H1 (cell line): ENCODE data around the gene GPX7. TPM values are rescaled to one million over a fixed set of nuclear protein-coding genes. Genes with fewer than 3 reads are reported as not detected.

ENCODE experiments used
- CTCF ChIA-PET: fragments of 300-600 bp; sonication (Branson Sonifier 250); formaldehyde crosslinking; loops from one replicate; lab custom pipeline; 2021; ENCODE audit not compliant: partially characterized antibody; lab: Charles Lee
- POLR2A ChIA-PET: fragments of 300-600 bp; sonication (Branson Sonifier 250); formaldehyde crosslinking; loops from one replicate; lab custom pipeline; 2021; ENCODE audit warnings: inconsistent platforms; ENCODE audit not compliant: partially characterized antibody; lab: Charles Lee
- DNase-seq, 2 experiments: peaks; one replicate each; pipeline versions ENCODE4 v3.0.0 to v3.0.0-alpha.2; 2010 to 2022; ENCODE audit warnings: low spot score in 2 of 2, low read depth in 1 of 2, mixed read lengths in 1 of 2
- FAIRE-seq: peaks from 2 replicates; lab custom pipeline; 2011; peaks lifted over from hg19 to GRCh38; lab: Jason Lieb, UNC
- H2AFZ ChIP-seq: 2 replicates; pipeline ENCODE4 v1.8.1; 2012; ENCODE audit warnings: low read length, inconsistent platforms
- H2AK5ac ChIP-seq: 2 replicates; pipeline ENCODE4 v1.6.1; 2013; ENCODE audit warnings: low read depth, low read length
- H2BK120ac ChIP-seq: replicated peaks from 2 replicates; pipeline ENCODE3; 2013; ENCODE audit warnings: low read depth, low read length, inconsistent platforms
- H2BK12ac ChIP-seq: 2 replicates; pipeline ENCODE4 v1.6.1; 2013; ENCODE audit warnings: low read depth, low read length
- H2BK15ac ChIP-seq: 2 replicates; pipeline ENCODE4 v1.6.1; 2013; ENCODE audit warnings: low read length
- H2BK20ac ChIP-seq: 2 replicates; pipeline ENCODE4 v1.6.1; 2013; ENCODE audit warnings: low read length
- H2BK5ac ChIP-seq: 2 replicates; pipeline ENCODE4 v1.6.1; 2013; ENCODE audit warnings: low read depth, low read length
- H3K14ac ChIP-seq: 2 replicates; pipeline ENCODE4 v1.6.1; 2013; ENCODE audit warnings: inconsistent platforms; ENCODE audit not compliant: insufficient read length
- H3K18ac ChIP-seq: 2 replicates; pipeline ENCODE4 v1.6.1; 2013; ENCODE audit warnings: low read length; ENCODE audit errors: extremely low read depth
- H3K23ac ChIP-seq: 2 replicates; pipeline ENCODE4 v1.6.1; 2013; ENCODE audit warnings: inconsistent platforms; ENCODE audit not compliant: insufficient read length
- H3K23me2 ChIP-seq: 2 replicates; pipeline ENCODE4 v1.6.1; 2013; ENCODE audit warnings: low read depth, low read length
- H3K27ac ChIP-seq: 2 replicates; pipeline ENCODE4 v1.6.1; 2011; ENCODE audit warnings: low read depth, low read length, inconsistent platforms
- H3K27me3 ChIP-seq, 4 experiments: replicated peaks in 1 of 4; 1 replicate in 1 of 4; 2 replicates in 3 of 4; pipeline versions ENCODE4 v1.6.1 to v1.8.1; 2011 to 2013; ENCODE audit warnings: low read length in 3 of 4, mild to moderate bottlenecking in 3 of 4, inconsistent platforms in 2 of 4, mixed read lengths in 2 of 4, moderate library complexity in 1 of 4; ENCODE audit not compliant: control insufficient read depth in 3 of 4, insufficient read depth in 3 of 4; ENCODE audit errors: extremely low read depth in 1 of 4
- H3K36me3 ChIP-seq, 4 experiments: 2 replicates each; pipeline versions ENCODE4 v1.6.1 to v1.8.1; 2011 to 2013; ENCODE audit warnings: mild to moderate bottlenecking in 4 of 4, low read length in 3 of 4, moderate library complexity in 2 of 4, control low read depth in 1 of 4, inconsistent platforms in 1 of 4; ENCODE audit not compliant: insufficient read depth in 4 of 4, control insufficient read depth in 2 of 4
- H3K4ac ChIP-seq: replicated peaks from 2 replicates; pipeline ENCODE3; 2013; ENCODE audit warnings: low read length, low read depth, mixed read lengths, inconsistent platforms; ENCODE audit not compliant: insufficient read length
- H3K4me1 ChIP-seq, 4 experiments: replicated peaks in 1 of 4; 1 replicate in 1 of 4; 2 replicates in 3 of 4; pipeline versions ENCODE4 v1.6.1 to v1.8.1; 2011 to 2013; ENCODE audit warnings: low read length in 3 of 4, inconsistent platforms in 2 of 4, mixed read lengths in 1 of 4; ENCODE audit not compliant: insufficient read depth in 4 of 4, control insufficient read depth in 3 of 4
- H3K4me2 ChIP-seq, 2 experiments: 2 replicates each; pipeline versions ENCODE4 v1.6.1 to v1.8.1; 2011 to 2013; ENCODE audit warnings: low read depth in 2 of 2, low read length in 2 of 2, control low read depth in 1 of 2, inconsistent platforms in 1 of 2, mild to moderate bottlenecking in 1 of 2; ENCODE audit not compliant: insufficient read depth in 1 of 2
- H3K4me3 ChIP-seq, 4 experiments: fragments of 200-600, 300-600 bp in 1 of 4; sonication (generic), shearing (Covaris generic), sonication (Bioruptor Twin) in 1 of 4; 2 replicates each; pipeline versions ENCODE4 v1.5.1 to v1.8.1; 2011 to 2016; ENCODE audit warnings: low read length in 4 of 4, low read depth in 3 of 4, control low read depth in 2 of 4, inconsistent platforms in 2 of 4, mild to moderate bottlenecking in 2 of 4, mixed read lengths in 1 of 4, moderate library complexity in 1 of 4; ENCODE audit not compliant: insufficient read depth in 2 of 4; ENCODE audit errors: extremely low read depth in 1 of 4
- H3K56ac ChIP-seq: replicated peaks from 2 replicates; pipeline ENCODE3; 2013; ENCODE audit warnings: low read depth, mild to moderate bottlenecking, mixed read lengths, low read length, inconsistent platforms; ENCODE audit not compliant: insufficient read length
- H3K79me1 ChIP-seq: 2 replicates; pipeline ENCODE4 v1.6.1; 2013; ENCODE audit warnings: low read depth, low read length, control low read depth
- H3K79me2 ChIP-seq, 2 experiments: 2 replicates each; pipeline versions ENCODE4 v1.6.1 to v1.8.1; 2012 to 2013; ENCODE audit warnings: low read length in 2 of 2, mild to moderate bottlenecking in 2 of 2, inconsistent platforms in 1 of 2; ENCODE audit not compliant: insufficient read depth in 2 of 2, control insufficient read depth in 1 of 2
- H3K9ac ChIP-seq, 4 experiments: replicated peaks in 1 of 4; 1 replicate in 1 of 4; 2 replicates in 3 of 4; pipeline versions ENCODE4 v1.6.1 to v1.8.1; 2011 to 2013; ENCODE audit warnings: low read depth in 3 of 4, low read length in 3 of 4, control low read depth in 2 of 4, mild to moderate bottlenecking in 2 of 4, moderate library complexity in 2 of 4, inconsistent platforms in 1 of 4; ENCODE audit errors: extremely low read depth in 1 of 4
- H3K9me3 ChIP-seq, 2 experiments: 2 replicates each; pipeline versions ENCODE4 v1.6.1 to v1.8.1; 2012 to 2013; ENCODE audit warnings: mild to moderate bottlenecking in 2 of 2, moderate library complexity in 2 of 2, control low read depth in 1 of 2, inconsistent platforms in 1 of 2, low read depth in 1 of 2, low read length in 1 of 2, mixed read lengths in 1 of 2; ENCODE audit not compliant: insufficient read depth in 2 of 2
- H4K20me1 ChIP-seq, 2 experiments: replicated peaks in 1 of 2; 2 replicates each; pipeline versions ENCODE3 to v1.8.1; 2011 to 2013; ENCODE audit warnings: inconsistent platforms in 2 of 2, low read length in 2 of 2, mild to moderate bottlenecking in 1 of 2; ENCODE audit not compliant: insufficient read depth in 2 of 2, control insufficient read depth in 1 of 2
- H4K5ac ChIP-seq: 2 replicates; pipeline ENCODE4 v1.6.1; 2013; ENCODE audit warnings: low read length, low read depth, mixed read lengths, inconsistent platforms; ENCODE audit not compliant: insufficient read length
- H4K8ac ChIP-seq: 2 replicates; pipeline ENCODE4 v1.8.0; 2013; ENCODE audit warnings: mild to moderate bottlenecking, moderate library complexity, low read length, inconsistent platforms; ENCODE audit not compliant: insufficient read depth; ENCODE audit errors: extremely low read depth
- H4K91ac ChIP-seq: replicated peaks from 2 replicates; pipeline ENCODE3; 2013; ENCODE audit warnings: low read length, mixed read lengths, inconsistent platforms; ENCODE audit not compliant: insufficient read length
- BACH1 ChIP-seq: IDR thresholded peaks from 2 replicates; pipeline ENCODE4 v1.6.1; 2012; ENCODE audit warnings: low read length, improper control_type of control experiment
- BCL11A ChIP-seq, 2 experiments: IDR thresholded peaks; one replicate each; pipeline ENCODE4 v1.6.1; 2011; ENCODE audit warnings: low read depth in 2 of 2, low read length in 2 of 2, mild to moderate bottlenecking in 2 of 2
- CBX8 ChIP-seq: fragments of 300-800, 300-1000 bp; sonication (generic); IDR thresholded peaks from 2 replicates; pipeline ENCODE4 v1.7.1; 2016; ENCODE audit warnings: low read depth, low read length, borderline replicate concordance
- CHD2 ChIP-seq: IDR thresholded peaks from 2 replicates; pipeline ENCODE4 v1.6.1; 2012; ENCODE audit warnings: low read length, improper control_type of control experiment
- EZH2 ChIP-seq: fragments of 200-600 bp; sonication (generic); IDR thresholded peaks from 2 replicates; pipeline ENCODE4 v1.7.1; 2012; ENCODE audit warnings: low read depth, mild to moderate bottlenecking, moderate library complexity, low read length, inconsistent platforms; ENCODE audit not compliant: severe bottlenecking
- HDAC6 ChIP-seq: IDR thresholded peaks from one replicate; pipeline ENCODE4 v1.7.1; 2012; ENCODE audit warnings: low read depth, mild to moderate bottlenecking, inconsistent platforms, low read length, moderate library complexity
- KDM5A ChIP-seq: fragments of 200-600 bp; IDR thresholded peaks from 2 replicates; pipeline ENCODE4 v1.7.1; 2012; ENCODE audit warnings: mild to moderate bottlenecking, low read length, inconsistent platforms, mixed read lengths
- NANOG ChIP-seq: IDR thresholded peaks from 2 replicates; pipeline ENCODE4 v1.6.1; 2011; ENCODE audit warnings: low read length, low read depth, mild to moderate bottlenecking, inconsistent platforms; ENCODE audit not compliant: insufficient read depth, poor library complexity, severe bottlenecking
- SIN3A ChIP-seq, 2 experiments: IDR thresholded peaks in 1 of 2; conservative IDR thresholded peaks in 1 of 2; 2 replicates each; pipeline ENCODE4 v1.6.1; 2011 to 2012; ENCODE audit warnings: low read length in 2 of 2, improper control_type of control experiment in 1 of 2, low read depth in 1 of 2, mild to moderate bottlenecking in 1 of 2
- TAF7 ChIP-seq: optimal IDR thresholded peaks from 2 replicates; pipeline ENCODE3; 2011; ENCODE audit warnings: low read depth, mild to moderate bottlenecking, inconsistent platforms, low read length, moderate library complexity, borderline replicate concordance
- WGBS, 2 experiments: shearing (Covaris generic) in 1 of 2; methylation state at CpG; one replicate each; pipeline versions ENCODE4 v1.1.6 to v1.1.7; 2013 to 2015; ENCODE audit warnings: low lambda C conversion rate in 2 of 2, mixed read lengths in 2 of 2, inconsistent platforms in 1 of 2, low coverage in 1 of 2, missing lambda C conversion rate in 1 of 2; ENCODE audit not compliant: insufficient replicate concordance in 2 of 2, insufficient coverage in 1 of 2, insufficient read length in 1 of 2; ENCODE audit errors: extremely low coverage in 1 of 2, missing lambda C conversion rate in 1 of 2; 5-methylcytosine and 5-hydroxymethylcytosine counted together
- polyA plus RNA-seq, 7 experiments: library from polyadenylated mRNA; depleted of rRNA in 3 of 7; stranded (reverse) in 5 of 7; unstranded in 2 of 7; fragments of >200 nt in 5 of 7; fragments of 200-250 nt in 2 of 7; gene quantifications; 1 replicate in 5 of 7; 2 replicates in 1 of 7; 4 replicates in 1 of 7; pipeline versions ENCODE4 v1.2.1 to v1.2.3, GENCODE V29; 2011 to 2013; ENCODE audit warnings: missing spikeins in 2 of 7, mixed read lengths in 2 of 7
- total RNA-seq: library from RNA; stranded (reverse); fragmentation: NEBNext Ultra II Directional; extraction: Animal tissue kit (Norgen Biotek cat#: 25700); gene quantifications from 2 replicates; pipeline ENCODE4 v1.2.1, GENCODE V29; 2021
- TF ChIP-seq, protein P1 (sequence below): IDR thresholded peaks from 2 replicates; pipeline ENCODE4 v1.6.1; 2012; ENCODE audit warnings: inconsistent platforms
- TF ChIP-seq, protein P2 (sequence below): IDR thresholded peaks from 2 replicates; pipeline ENCODE4 v1.6.1; 2012; ENCODE audit warnings: inconsistent platforms

GPX7 gene
- total and polyA plus RNA-seq, 2 of the 8 experiments (the other 6 are each of a cell fraction or from before 2014, with no cell fraction given): 13.0 to 37.5 TPM

GRCh38 chr1:52634111-52634510 is 31.9 kb downstream of the GPX7 start:
- no peak overlapping the region for H3K23ac ChIP-seq
- no peaks in the 10 kb centered on the region for H3K79me2 ChIP-seq
- FAIRE-seq (no peak), DNase-seq (no peak)
- H3K27me3 ChIP-seq: peaks cover 26 to 38% (median 36%) of the 10 kb centered on the region in 4 experiments
- H3K9me3 ChIP-seq: no peaks in the 10 kb centered on the region
- no peaks in the 10 kb centered on the region for H3K36me3 ChIP-seq
- H3K4ac ChIP-seq: peak overlapping the region; percentile 39
- H3K79me1 ChIP-seq: no peaks in the 10 kb centered on the region
- no peaks in the 10 kb centered on the region for H4K20me1 ChIP-seq
- peak overlapping the region in 1 of 4 experiments; percentile 59; a peak in 1 of 8 replicates for H3K4me3 ChIP-seq
- no peak overlapping the region for H3K27ac ChIP-seq
- peaks cover 7% of the 10 kb centered on the region; the same call in 1 of the 2 replicates for H3K23me2 ChIP-seq
- H3K56ac ChIP-seq: no peak overlapping the region
- H2BK15ac ChIP-seq: no peak overlapping the region
- no peak overlapping the region for H2AFZ ChIP-seq
- H2BK12ac ChIP-seq: 0 out of 2 replicates have a peak overlapping the region, but pooled peaks have one; percentile 99
- H2BK5ac ChIP-seq: no peak overlapping the region
- no peak overlapping the region for H2AK5ac ChIP-seq
- H2BK20ac ChIP-seq: no peak overlapping the region
- H4K91ac ChIP-seq: no peak overlapping the region
- H3K9ac ChIP-seq: no peak overlapping the region
- H4K5ac ChIP-seq: no peak overlapping the region
- no peak overlapping the region for H3K14ac ChIP-seq
- no peak overlapping the region for H4K8ac ChIP-seq
- H3K4me2 ChIP-seq: peak overlapping the region in 1 of 2 experiments; percentile 58; a peak in 1 of 4 replicates
- POLR2A ChIA-PET: interaction anchor here (0.5 to 1.7 kb wide), 6 partner anchors 11 to 230 kb away, joined by 3 to 6 read pairs (median 4); partner anchors contain the start of genes ORC1, PRPF38A and TUT4
- H3K18ac ChIP-seq: no peak overlapping the region
- CTCF ChIA-PET: interaction anchor here (1.1 to 1.9 kb wide), 3 partner anchors 35 to 52 kb away, joined by 4 to 5 read pairs (median 4); no protein-coding TSS in a partner anchor
- no peak overlapping the region for H2BK120ac ChIP-seq
- H3K4me1 ChIP-seq: peaks cover 3 to 10% (median 6%) of the 10 kb centered on the region in 4 experiments; a peak in 6 of 7 replicates
- 85% methylated on average over 4 of the region's 4 CpGs; no CpG with 5 or more reads in 1 of the 2 experiments for WGBS, 2 experiments
- no peak for TF ChIP-seq EZH2
- TF ChIP-seq TAF7: no peak
- TF ChIP-seq BCL11A (IDR thresholded peaks at IDR 0.05; ENCODE audit: low read depth in 2 of 2, low read length in 2 of 2): no peak
- TF ChIP-seq CHD2: no peak
- TF ChIP-seq HDAC6: no peak
- TF ChIP-seq, protein P1, sequence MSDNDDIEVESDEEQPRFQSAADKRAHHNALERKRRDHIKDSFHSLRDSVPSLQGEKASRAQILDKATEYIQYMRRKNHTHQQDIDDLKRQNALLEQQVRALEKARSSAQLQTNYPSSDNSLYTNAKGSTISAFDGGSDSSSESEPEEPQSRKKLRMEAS: no peak
- no peak for TF ChIP-seq NANOG
- TF ChIP-seq, protein P2, sequence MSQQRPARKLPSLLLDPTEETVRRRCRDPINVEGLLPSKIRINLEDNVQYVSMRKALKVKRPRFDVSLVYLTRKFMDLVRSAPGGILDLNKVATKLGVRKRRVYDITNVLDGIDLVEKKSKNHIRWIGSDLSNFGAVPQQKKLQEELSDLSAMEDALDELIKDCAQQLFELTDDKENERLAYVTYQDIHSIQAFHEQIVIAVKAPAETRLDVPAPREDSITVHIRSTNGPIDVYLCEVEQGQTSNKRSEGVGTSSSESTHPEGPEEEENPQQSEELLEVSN: no peak
- no peak for TF ChIP-seq SIN3A (conservative IDR thresholded peaks at IDR 0.05 in 1 of 2, IDR thresholded peaks at IDR 0.05 in 1 of 2; ENCODE audit: low read depth in 1 of 2, low read length in 2 of 2)
- TF ChIP-seq CBX8: no peak
- no peak for TF ChIP-seq BACH1
- TF ChIP-seq KDM5A: no peak
